Calu3 (cell line): ENCODE results near the gene TMEM37. TPM values are rescaled to one million over a fixed set of nuclear protein-coding genes. Genes with fewer than 3 reads are reported as not detected.

Experiments
- BruUV-seq: library from RNA; stranded (reverse); fragments of 400-500 nt; replicated peaks from 2 replicates; lab custom pipeline; 2021; lab: Mats Ljungman, UMichigan
- CTCF ChIA-PET: fragments of 300-600 bp; sonication (Branson Sonifier 250); formaldehyde crosslinking; loops from one replicate; lab custom pipeline; 2022; ENCODE audit warnings: antibody characterized with exemption; lab: Charles Lee
- DNase-seq: peaks from one replicate; pipeline ENCODE4 v3.0.0; 2022
- H3K27ac Mint-ChIP-seq: one replicate; pipeline ENCODE4 v1.8.0; 2022; ENCODE audit warnings: mixed read lengths; ENCODE audit not compliant: unreplicated experiment
- H3K27me3 Mint-ChIP-seq: one replicate; pipeline ENCODE4 v1.8.0; 2022; ENCODE audit warnings: mixed read lengths; ENCODE audit not compliant: unreplicated experiment
- H3K36me3 Mint-ChIP-seq: one replicate; pipeline ENCODE4 v1.8.0; 2022; ENCODE audit warnings: mild to moderate bottlenecking, moderate library complexity, mixed read lengths; ENCODE audit not compliant: insufficient read depth, unreplicated experiment
- H3K4me1 Mint-ChIP-seq: one replicate; pipeline ENCODE4 v1.8.0; 2022; ENCODE audit warnings: mild to moderate bottlenecking, low read depth, mixed read lengths; ENCODE audit not compliant: unreplicated experiment
- H3K4me3 Mint-ChIP-seq: one replicate; pipeline ENCODE4 v1.8.0; 2022; ENCODE audit warnings: mild to moderate bottlenecking, low read depth, moderate library complexity, mixed read lengths; ENCODE audit not compliant: unreplicated experiment
- H3K9me3 Mint-ChIP-seq: one replicate; pipeline ENCODE4 v1.8.0; 2022; ENCODE audit warnings: low read depth, mixed read lengths; ENCODE audit not compliant: unreplicated experiment
- CTCF ChIP-seq: fragments of 200-600 bp; IDR thresholded peaks from one replicate; pipeline ENCODE4 v1.8.0; 2022; ENCODE audit warnings: antibody characterized with exemption; ENCODE audit not compliant: unreplicated experiment
- intact Hi-C: fragments of 100-400 bp; cut with micrococcal nuclease; formaldehyde crosslinking; loops from one replicate; pipeline ENCODE4 v1.10.0; 2022; ENCODE audit not compliant: unreplicated experiment
- total RNA-seq: library from RNA; stranded (reverse); gene quantifications from 2 replicates; pipeline ENCODE4 v1.2.3, GENCODE V29; 2022

TMEM37 gene
- total RNA-seq, 1 experiment from 2014 or later, result 0.76 TPM

GRCh38 chr2:119407430-119408220, 24.0 kb upstream of the TMEM37 start:
- intact Hi-C loops, result loop anchor here (1.0 kb wide), 2 partner anchors 69 to 253 kb away; no protein-coding TSS in a partner anchor
- peaks cover 5% of the 10 kb centered on the region for H3K36me3 Mint-ChIP-seq
- BruUV-seq, result no TSS peak
- no peaks in the 10 kb centered on the region for H3K4me1 Mint-ChIP-seq
- H3K9me3 Mint-ChIP-seq, result no peaks in the 10 kb centered on the region
- no peak overlapping the region for H3K4me3 Mint-ChIP-seq
- peak; percentile 62 for DNase-seq
- H3K27me3 Mint-ChIP-seq, result no peaks in the 10 kb centered on the region
- CTCF ChIA-PET, result no interaction called here
- peak; percentile 77 for TF ChIP-seq CTCF
- no peak overlapping the region for H3K27ac Mint-ChIP-seq

GRCh38 chr2:119408221-119408619, 23.4 kb upstream of the TMEM37 start:
- Mint-ChIP-seq H3K36me3 (peaks cover 5% of the 10 kb centered on the region), H3K4me3 (no peak overlapping the region), H3K27ac (no peak overlapping the region), H3K4me1 (no peaks in the 10 kb centered on the region), H3K9me3 (no peaks in the 10 kb centered on the region), H3K27me3 (no peaks in the 10 kb centered on the region)
- no TSS peak for BruUV-seq
- no peak for TF ChIP-seq CTCF
- intact Hi-C loops, result no loop called here
- CTCF ChIA-PET, result no interaction called here
- no peak for DNase-seq

- Mint-ChIP-seq H3K9me3 (no peaks in the 10 kb centered on the region), H3K36me3 (peaks cover 5% of the 10 kb centered on the region), H3K4me1 (no peaks in the 10 kb centered on the region), H3K27ac (no peak overlapping the region), H3K27me3 (no peaks in the 10 kb centered on the region), H3K4me3 (no peak overlapping the region)
- intact Hi-C loops, result no loop called here
- TF ChIP-seq CTCF, result no peak
- DNase-seq, result no peak
- BruUV-seq, result no TSS peak
- CTCF ChIA-PET, result interaction anchor here (0.6 to 1.5 kb wide), 2 partner anchors 67 to 340 kb away, joined by 3 to 4 read pairs; no protein-coding TSS in a partner anchor
These were observed 22.1 kb upstream of the TMEM37 start for GRCh38 chr2:119409506-119409905.

DNA sequence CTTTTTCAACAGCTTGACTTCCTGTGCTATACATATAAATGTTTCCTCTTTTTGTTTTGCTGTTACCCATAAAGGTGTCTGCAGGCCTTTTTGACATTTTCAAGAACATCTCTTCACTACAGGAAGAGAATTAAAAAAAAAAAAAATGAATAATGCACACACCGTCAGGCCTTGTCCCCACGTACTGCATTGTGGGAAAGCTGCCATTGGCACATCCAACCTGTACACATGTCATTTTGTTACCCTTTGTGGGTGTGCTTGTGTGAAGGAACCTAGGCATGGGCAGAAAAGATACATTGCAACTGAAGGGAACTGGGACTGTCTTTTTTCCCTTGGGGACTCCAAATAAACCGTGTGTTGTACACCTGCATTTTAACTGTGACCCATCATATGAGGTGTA, 16.8 kb upstream of the TMEM37 start:
- Mint-ChIP-seq H3K4me3 (no peak overlapping the region), H3K27me3 (peaks cover 7% of the 10 kb centered on the region), H3K4me1 (no peaks in the 10 kb centered on the region), H3K36me3 (no peaks in the 10 kb centered on the region), H3K9me3 (no peaks in the 10 kb centered on the region), H3K27ac (no peak overlapping the region)
- CTCF ChIA-PET, result interaction anchor here (0.7 kb wide), 1 partner anchor 51 kb away, joined by 4 read pairs; no protein-coding TSS in a partner anchor
- TF ChIP-seq CTCF, result no peak
- intact Hi-C loops, result no loop called here
- DNase-seq, result no peak
- no TSS peak for BruUV-seq
